ENCODE data around the gene STYXL2.

DNA sequence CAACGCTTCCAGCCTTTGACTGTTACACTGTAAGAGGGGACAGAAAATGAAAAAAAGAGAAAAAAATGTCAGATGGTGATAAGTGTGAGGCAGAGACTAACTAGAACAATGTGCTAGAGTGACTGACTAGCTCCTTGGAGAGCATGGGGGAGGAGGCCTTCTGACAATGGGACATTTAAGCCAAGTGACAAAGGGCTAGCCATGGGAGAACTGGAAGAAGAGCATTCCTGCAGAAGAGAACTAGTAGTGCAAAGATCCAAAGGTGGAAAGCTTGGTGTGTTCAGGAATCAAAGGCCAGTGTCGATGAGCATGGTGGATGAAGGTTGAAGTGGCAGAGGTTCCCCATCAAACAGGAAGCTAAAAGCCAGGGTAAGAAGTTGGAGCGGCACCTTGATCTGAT is 25.8 kb downstream of the STYXL2 start:
- no peak for TF ChIP-seq TAF1 (IDR thresholded peaks at IDR 0.05; ENCODE audit: control insufficient read depth, extremely low read depth, insufficient read depth, low read length, severe bottlenecking)
- no peak for TF ChIP-seq GATAD2B (IDR thresholded peaks at IDR 0.05; ENCODE audit: borderline replicate concordance)
- TF ChIP-seq CHD4 (IDR thresholded peaks at IDR 0.05; ENCODE audit: insufficient read depth, insufficient replicate concordance, low read depth, low read length, poor library complexity, severe bottlenecking): no peak
- TF ChIP-seq NFIC (IDR thresholded peaks at IDR 0.05): no peak
- no peak for TF ChIP-seq ZNF253 (CRISPR knock-in tag; conservative IDR thresholded peaks at IDR 0.05)
- TF ChIP-seq GABPB1 (CRISPR knock-in tag; IDR thresholded peaks at IDR 0.05): no peak
- no peak for TF ChIP-seq SREBF1 (IDR thresholded peaks at IDR 0.05; ENCODE audit: borderline replicate concordance, low read depth, low read length)
- no peak for TF ChIP-seq YY1 (IDR thresholded peaks at IDR 0.05; ENCODE audit: borderline replicate concordance in 1 of 3, control insufficient read depth in 1 of 3, extremely low read depth in 1 of 3, insufficient read depth in 3 of 3, insufficient read length in 1 of 3, insufficient replicate concordance in 2 of 3, low read depth in 1 of 3, low read length in 2 of 3)
- TF ChIP-seq ZSCAN29 (IDR thresholded peaks at IDR 0.05): no peak
